ENCODE results near the gene CDH23. TPM values are rescaled to one million over a fixed set of nuclear protein-coding genes. Genes with fewer than 3 reads are reported as not detected.

CDH23 gene
- total and polyA plus RNA-seq, 2 experiments from 2014 or later, result 0.08 TPM; not detected in 1

GRCh38 chr10:71772832-71773220 is 376.1 kb downstream of the CDH23 start:
- peaks cover 27% of the 10 kb centered on the region for H3F3A ChIP-seq (ENCODE audit: insufficient read depth)
- no peaks in the 10 kb centered on the region for H3K27me3 ChIP-seq (replicated peaks; ENCODE audit: insufficient read depth)
- H3K4me1 ChIP-seq (ENCODE audit: insufficient read depth), result peaks cover 41% of the 10 kb centered on the region
- DNase-seq, result peak; percentile 45
- H3K4me2 ChIP-seq (ENCODE audit: unreplicated experiment), result peak overlapping the region; percentile 90
- peaks cover 32% of the 10 kb centered on the region; the same call in 1 of the 2 replicates for H3K79me2 ChIP-seq (ENCODE audit: insufficient read depth)
- H3K9ac ChIP-seq, result peak overlapping the region; percentile 86
- H3K4me3 ChIP-seq, result peak overlapping the region; percentile 86
- no peaks in the 10 kb centered on the region for H3K9me3 ChIP-seq (ENCODE audit: low read depth)
- H3K27ac ChIP-seq, result peak overlapping the region; percentile 56
- H2AFZ ChIP-seq, result peak overlapping the region; percentile 78
- no peaks in the 10 kb centered on the region for H4K20me1 ChIP-seq (ENCODE audit: insufficient read depth)
- in situ Hi-C loops (cut with MboI), result no loop called here
- TF ChIP-seq EZH2phosphoT487 (IDR thresholded peaks at IDR 0.05; ENCODE audit: insufficient read depth, low read depth) (no peak), EZH2 (IDR thresholded peaks at IDR 0.05; ENCODE audit: insufficient read depth, poor library complexity, severe bottlenecking) (no peak)
- 4 to 13% methylated on average over 4 of the region's 4 CpGs for WGBS, 2 experiments (ENCODE audit: low coverage in 1 of 2, low lambda C conversion rate in 2 of 2, missing lambda C conversion rate in 2 of 2)
- H3K36me3 ChIP-seq (ENCODE audit: low read depth), result no peaks in the 10 kb centered on the region
- H3K9me2 ChIP-seq (ENCODE audit: insufficient read depth), result no peaks in the 10 kb centered on the region

- Histone ChIP-seq H3K79me2 (ENCODE audit: insufficient read depth) (peaks cover 32% of the 10 kb centered on the region; the same call in 1 of the 2 replicates), H3K36me3 (ENCODE audit: low read depth) (no peaks in the 10 kb centered on the region), H4K20me1 (ENCODE audit: insufficient read depth) (no peaks in the 10 kb centered on the region), H3K9ac (peak within 1 kb of the TSS; percentile 86), H3K27ac (peak within 1 kb of the TSS; percentile 56), H3K4me1 (ENCODE audit: insufficient read depth) (peaks cover 35% of the 10 kb centered on the region), H2AFZ (peak within 1 kb of the TSS; percentile 78), H3K4me2 (ENCODE audit: unreplicated experiment) (peak within 1 kb of the TSS; percentile 90), H3F3A (ENCODE audit: insufficient read depth) (peaks cover 21% of the 10 kb centered on the region), H3K4me3 (peak within 1 kb of the TSS; percentile 86), H3K9me2 (ENCODE audit: insufficient read depth) (no peaks in the 10 kb centered on the region), H3K9me3 (ENCODE audit: low read depth) (no peaks in the 10 kb centered on the region), H3K27me3 (replicated peaks; ENCODE audit: insufficient read depth) (no peaks in the 10 kb centered on the region)
- in situ Hi-C loops (cut with MboI), result no loop called here
- WGBS, 2 experiments (ENCODE audit: low coverage in 1 of 2, low lambda C conversion rate in 2 of 2, missing lambda C conversion rate in 2 of 2), result 1 to 3% methylated on average over 40 to 48 of the region's 55 CpGs
- peak; percentile 92 for DNase-seq
- TF ChIP-seq EZH2 (IDR thresholded peaks at IDR 0.05; ENCODE audit: insufficient read depth, poor library complexity, severe bottlenecking) (no peak), EZH2phosphoT487 (IDR thresholded peaks at IDR 0.05; ENCODE audit: insufficient read depth, low read depth) (no peak)
Measured at GRCh38 chr10:71773221-71773971, 376.7 kb downstream of the CDH23 start, which contains the start of gene VSIR. TSS of gene VSIR (minus strand) at chr10:71773520. CDS start at chr10:71773439, 81 bp downstream.

- Histone ChIP-seq H3K36me3 (ENCODE audit: low read depth) (no peaks in the 10 kb centered on the region), H3K4me1 (ENCODE audit: insufficient read depth) (peaks cover 19% of the 10 kb centered on the region), H3F3A (ENCODE audit: insufficient read depth) (peaks cover 8% of the 10 kb centered on the region), H3K27ac (no peak overlapping the region), H3K79me2 (ENCODE audit: insufficient read depth) (peaks cover 25% of the 10 kb centered on the region; the same call in 1 of the 2 replicates), H3K9me3 (ENCODE audit: low read depth) (no peaks in the 10 kb centered on the region), H4K20me1 (ENCODE audit: insufficient read depth) (no peaks in the 10 kb centered on the region), H3K4me2 (ENCODE audit: unreplicated experiment) (no peak overlapping the region), H2AFZ (no peak overlapping the region), H3K4me3 (no peak overlapping the region), H3K9me2 (ENCODE audit: insufficient read depth) (no peaks in the 10 kb centered on the region), H3K9ac (no peak overlapping the region), H3K27me3 (replicated peaks; ENCODE audit: insufficient read depth) (no peaks in the 10 kb centered on the region)
- 81 to 84% methylated on average over 3 of the region's 3 CpGs for WGBS, 2 experiments (ENCODE audit: low coverage in 1 of 2, low lambda C conversion rate in 2 of 2, missing lambda C conversion rate in 2 of 2)
- DNase-seq, result no peak
- in situ Hi-C loops (cut with MboI), result no loop called here
- TF ChIP-seq EZH2 (IDR thresholded peaks at IDR 0.05; ENCODE audit: insufficient read depth, poor library complexity, severe bottlenecking) (no peak), EZH2phosphoT487 (IDR thresholded peaks at IDR 0.05; ENCODE audit: insufficient read depth, low read depth) (no peak)
Measured at GRCh38 chr10:71774916-71775702, 378.4 kb downstream of the CDH23 start.

- no peak overlapping the region for H3K4me3 ChIP-seq
- no peak overlapping the region for H3K4me2 ChIP-seq (ENCODE audit: unreplicated experiment)
Measured at GRCh38 chr10:71776481-71776925, 379.8 kb downstream of the CDH23 start.

More at GRCh38 chr10:71776481-71776925, 379.8 kb downstream of the CDH23 start:
- H3K79me2 ChIP-seq (ENCODE audit: insufficient read depth), result peaks cover 16% of the 10 kb centered on the region; the same call in 1 of the 2 replicates
- no peaks in the 10 kb centered on the region for H4K20me1 ChIP-seq (ENCODE audit: insufficient read depth)
- no peak overlapping the region for H3K9ac ChIP-seq
- peaks cover 5% of the 10 kb centered on the region; the same call in 1 of the 2 replicates for H3F3A ChIP-seq (ENCODE audit: insufficient read depth)
- TF ChIP-seq EZH2 (IDR thresholded peaks at IDR 0.05; ENCODE audit: insufficient read depth, poor library complexity, severe bottlenecking) (no peak), EZH2phosphoT487 (IDR thresholded peaks at IDR 0.05; ENCODE audit: insufficient read depth, low read depth) (no peak)
- DNase-seq, result no peak
- peaks cover 6% of the 10 kb centered on the region for H3K4me1 ChIP-seq (ENCODE audit: insufficient read depth)
- in situ Hi-C loops (cut with MboI), result no loop called here
- 68 to 74% methylated on average over 2 of the region's 2 CpGs for WGBS, 2 experiments (ENCODE audit: low coverage in 1 of 2, low lambda C conversion rate in 2 of 2, missing lambda C conversion rate in 2 of 2)
- H3K27me3 ChIP-seq (replicated peaks; ENCODE audit: insufficient read depth), result no peaks in the 10 kb centered on the region
- H3K9me2 ChIP-seq (ENCODE audit: insufficient read depth), result no peaks in the 10 kb centered on the region
- H2AFZ ChIP-seq, result no peak overlapping the region
- no peaks in the 10 kb centered on the region for H3K36me3 ChIP-seq (ENCODE audit: low read depth)
- H3K9me3 ChIP-seq (ENCODE audit: low read depth), result no peaks in the 10 kb centered on the region
- no peak overlapping the region for H3K27ac ChIP-seq

Data from GM23248 (cell line).